Mesenchymal stem cell (in vitro differentiated cells and primary cell): ENCODE results near the gene ENPP5.

Experiments used
- DNase-seq: peaks from one replicate; pipeline ENCODE4 v3.0.0-alpha.2; 2013
- H2AFZ ChIP-seq: one replicate; pipeline ENCODE4 v1.6.1; 2013; ENCODE audit warnings: low read depth, mild to moderate bottlenecking, control low read depth, inconsistent platforms, low read length, moderate library complexity
- H2AK5ac ChIP-seq: 2 replicates; pipeline ENCODE4 v1.6.1; 2013; ENCODE audit warnings: low read length, moderate library complexity, mild to moderate bottlenecking, inconsistent platforms; ENCODE audit not compliant: severe bottlenecking
- H2BK120ac ChIP-seq: one replicate; pipeline ENCODE4 v1.6.1; 2013; ENCODE audit warnings: low read depth, mild to moderate bottlenecking, inconsistent platforms, low read length, moderate library complexity
- H2BK12ac ChIP-seq, 2 experiments: one replicate each; pipeline ENCODE4 v1.6.1; 2013; ENCODE audit warnings: inconsistent platforms in 2 of 2, low read length in 2 of 2, mild to moderate bottlenecking in 2 of 2, moderate library complexity in 2 of 2, control low read depth in 1 of 2
- H2BK15ac ChIP-seq: one replicate; pipeline ENCODE4 v1.6.1; 2013; ENCODE audit warnings: mild to moderate bottlenecking, low read depth, inconsistent platforms; ENCODE audit not compliant: poor library complexity, severe bottlenecking
- H2BK5ac ChIP-seq: 2 replicates; pipeline ENCODE4 v1.6.1; 2013; ENCODE audit warnings: low read depth, mild to moderate bottlenecking, low read length, control low read depth, inconsistent platforms; ENCODE audit not compliant: poor library complexity, severe bottlenecking
- H3K14ac ChIP-seq, 2 experiments: one replicate each; pipeline ENCODE4 v1.6.1; 2013; ENCODE audit warnings: inconsistent platforms in 2 of 2, low read length in 2 of 2, control low read depth in 1 of 2, mild to moderate bottlenecking in 1 of 2, moderate library complexity in 1 of 2
- H3K18ac ChIP-seq, 2 experiments: one replicate each; pipeline ENCODE4 v1.6.1; 2013; ENCODE audit warnings: inconsistent platforms in 2 of 2, low read length in 2 of 2, control low read depth in 1 of 2, low read depth in 1 of 2, mild to moderate bottlenecking in 1 of 2
- H3K23ac ChIP-seq, 2 experiments: one replicate each; pipeline ENCODE4 v1.6.1; 2013; ENCODE audit warnings: inconsistent platforms in 2 of 2, low read length in 2 of 2, mild to moderate bottlenecking in 2 of 2, moderate library complexity in 2 of 2, control low read depth in 1 of 2
- H3K27ac ChIP-seq: 2 replicates; pipeline ENCODE4 v1.5.1; 2013; ENCODE audit warnings: mild to moderate bottlenecking, moderate library complexity, low read length, control low read depth, inconsistent platforms; ENCODE audit not compliant: poor library complexity, severe bottlenecking
- H3K27me3 ChIP-seq, 2 experiments: 2 replicates each; pipeline versions ENCODE4 v1.6.1 to v1.7.0; 2013; ENCODE audit warnings: low read length in 2 of 2, mild to moderate bottlenecking in 2 of 2, moderate library complexity in 2 of 2, control low read depth in 1 of 2, inconsistent platforms in 1 of 2; ENCODE audit not compliant: control insufficient read depth in 1 of 2, insufficient read depth in 1 of 2
- H3K36me3 ChIP-seq, 2 experiments: 2 replicates each; pipeline versions ENCODE4 v1.6.1 to v1.7.0; 2013; ENCODE audit warnings: low read length in 2 of 2, control low read depth in 1 of 2, inconsistent platforms in 1 of 2, low read depth in 1 of 2, mild to moderate bottlenecking in 1 of 2; ENCODE audit not compliant: insufficient read depth in 2 of 2, control insufficient read depth in 1 of 2
- H3K4ac ChIP-seq, 2 experiments: one replicate each; pipeline ENCODE4 v1.6.1; 2013; ENCODE audit warnings: inconsistent platforms in 2 of 2, low read length in 2 of 2, mild to moderate bottlenecking in 2 of 2, moderate library complexity in 2 of 2, control low read depth in 1 of 2, low read depth in 1 of 2
- H3K4me1 ChIP-seq: 2 replicates; pipeline ENCODE4 v1.6.1; 2013; ENCODE audit warnings: low read depth, low read length, control low read depth; ENCODE audit not compliant: control insufficient read depth, insufficient read depth
- H3K4me2 ChIP-seq: 2 replicates; pipeline ENCODE4 v1.6.1; 2013; ENCODE audit warnings: low read length, mild to moderate bottlenecking, inconsistent platforms; ENCODE audit not compliant: poor library complexity, severe bottlenecking
- H3K4me3 ChIP-seq, 2 experiments: 2 replicates each; pipeline versions ENCODE4 v1.5.1 to v1.7.0; 2013; ENCODE audit warnings: low read length in 2 of 2, mild to moderate bottlenecking in 2 of 2, control low read depth in 1 of 2, low read depth in 1 of 2; ENCODE audit not compliant: insufficient read depth in 1 of 2
- H3K79me1 ChIP-seq: replicated peaks from 2 replicates; pipeline ENCODE4 v1.6.1; 2013; ENCODE audit warnings: mild to moderate bottlenecking, control low read depth, low read length, inconsistent platforms; ENCODE audit not compliant: poor library complexity, severe bottlenecking
- H3K9ac ChIP-seq: 2 replicates; pipeline ENCODE4 v1.7.0; 2013; ENCODE audit warnings: mild to moderate bottlenecking, low read length, moderate library complexity
- H3K9me3 ChIP-seq: 2 replicates; pipeline ENCODE4 v1.7.0; 2013; ENCODE audit warnings: mild to moderate bottlenecking, low read length; ENCODE audit not compliant: control insufficient read depth
- H4K8ac ChIP-seq: one replicate; pipeline ENCODE4 v1.6.1; 2013; ENCODE audit warnings: inconsistent platforms, mild to moderate bottlenecking, low read length, moderate library complexity
- H4K91ac ChIP-seq: one replicate; pipeline ENCODE4 v1.6.1; 2013; ENCODE audit warnings: mild to moderate bottlenecking, low read length, inconsistent platforms
- WGBS: methylation state at CpG from one replicate; pipeline ENCODE4 v1.1.7; 2013; ENCODE audit warnings: mixed read lengths; 5-methylcytosine and 5-hydroxymethylcytosine counted together

The ENPP5 gene

DNA sequence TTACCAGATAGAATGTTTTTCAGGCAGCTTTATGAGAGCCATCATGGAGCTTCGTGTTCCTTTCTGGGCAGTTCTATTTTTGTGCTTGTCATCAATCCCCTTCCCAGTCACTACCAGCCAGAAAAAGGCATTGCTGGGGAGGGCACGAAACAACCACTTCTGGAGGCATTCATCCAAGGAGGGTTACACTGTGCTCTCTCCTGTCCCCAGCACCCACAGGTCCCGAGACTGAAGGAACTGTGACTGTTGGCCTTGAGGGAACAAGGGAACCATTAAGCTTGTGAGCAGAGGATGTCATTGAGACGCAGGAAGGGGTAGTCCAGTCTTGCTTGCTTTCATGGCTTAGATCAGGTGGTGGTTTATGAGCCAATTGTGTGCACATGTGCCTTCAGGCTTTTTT, 20.1 kb upstream of the ENPP5 start:
- Histone ChIP-seq H2BK5ac (no peak overlapping the region), H3K4me1 (no peaks in the 10 kb centered on the region), H4K8ac (no peak overlapping the region), H2BK12ac (no peak overlapping the region), H3K27ac (no peak overlapping the region), H3K4me2 (no peak overlapping the region), H2BK15ac (no peak overlapping the region), H2BK120ac (no peak overlapping the region), H3K9me3 (no peaks in the 10 kb centered on the region), H3K18ac (no peak overlapping the region), H4K91ac (no peak overlapping the region), H2AK5ac (no peak overlapping the region), H3K36me3 (no peaks in the 10 kb centered on the region), H3K4me3 (no peak overlapping the region), H3K9ac (no peak overlapping the region), H3K79me1 (no peaks in the 10 kb centered on the region), H3K4ac (no peak overlapping the region), H2AFZ (no peak overlapping the region), H3K14ac (no peak overlapping the region), H3K23ac (no peak overlapping the region), H3K27me3 (no peaks in the 10 kb centered on the region)
- DNase-seq, result no peak
- 64% methylated on average over 3 of the region's 4 CpGs for WGBS

DNA sequence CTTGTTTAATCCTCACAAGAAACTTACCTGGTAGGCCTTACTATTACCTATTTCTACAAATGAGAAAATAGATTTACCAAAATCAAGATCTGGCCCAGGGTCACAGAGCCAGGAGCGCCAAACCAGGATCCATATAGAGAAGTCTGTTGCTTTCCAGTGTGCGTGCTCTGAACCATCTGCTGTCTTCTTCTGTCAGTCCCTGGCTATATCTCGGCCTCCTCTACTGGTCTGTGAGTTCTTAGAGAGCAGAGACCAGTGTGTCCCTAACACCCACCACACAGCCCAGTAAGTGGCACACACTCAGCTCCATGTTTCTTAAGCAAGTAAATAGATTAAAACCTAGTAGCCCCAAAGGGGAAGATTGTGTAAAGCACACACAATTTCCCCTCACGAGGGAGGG, 18.9 kb upstream of the ENPP5 start:
- no peak overlapping the region for H2BK120ac ChIP-seq
- no peaks in the 10 kb centered on the region for H3K27me3 ChIP-seq
- no peak overlapping the region for H3K9ac ChIP-seq
- H3K79me1 ChIP-seq, result no peaks in the 10 kb centered on the region
- DNase-seq, result no peak
- no peak overlapping the region for H3K23ac ChIP-seq
- H3K4ac ChIP-seq, result no peak overlapping the region
- 89% methylated on average over 4 of the region's 4 CpGs for WGBS
- no peak overlapping the region for H3K4me2 ChIP-seq
- H2BK12ac ChIP-seq, result no peak overlapping the region
- H3K18ac ChIP-seq, result no peak overlapping the region
- no peak overlapping the region for H3K14ac ChIP-seq
- H3K4me1 ChIP-seq, result no peaks in the 10 kb centered on the region
- no peaks in the 10 kb centered on the region for H3K36me3 ChIP-seq
- peak overlapping the region; percentile 9 for H2BK5ac ChIP-seq
- H2AFZ ChIP-seq, result no peak overlapping the region
- no peak overlapping the region for H3K4me3 ChIP-seq
- no peak overlapping the region for H2BK15ac ChIP-seq
- no peak overlapping the region for H4K8ac ChIP-seq
- no peaks in the 10 kb centered on the region for H3K9me3 ChIP-seq
- no peak overlapping the region for H2AK5ac ChIP-seq
- no peak overlapping the region for H3K27ac ChIP-seq
- no peak overlapping the region for H4K91ac ChIP-seq

DNA sequence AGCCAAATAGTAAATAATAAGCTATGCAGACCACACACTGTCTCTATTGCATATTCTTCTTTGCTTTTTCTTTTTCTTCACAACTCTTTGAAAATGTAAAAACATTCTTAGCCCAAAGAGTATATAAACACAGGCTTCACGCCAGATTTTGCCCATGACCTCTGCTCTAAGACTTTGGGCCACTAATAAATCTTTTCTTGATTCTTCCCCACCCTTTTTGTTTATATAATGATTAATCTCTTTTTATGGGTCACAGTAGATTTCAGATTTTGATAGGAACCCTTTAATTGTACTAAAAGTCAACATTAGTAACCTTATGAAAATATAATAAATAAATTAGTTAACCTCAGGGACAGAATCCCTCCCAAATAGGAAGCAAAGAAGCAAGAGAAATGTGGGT, 15.8 kb upstream of the ENPP5 start:
- Histone ChIP-seq H4K91ac (no peak overlapping the region), H2BK12ac (no peak overlapping the region), H2BK15ac (no peak overlapping the region), H3K18ac (no peak overlapping the region), H3K14ac (no peak overlapping the region), H3K79me1 (no peaks in the 10 kb centered on the region), H3K4me1 (no peaks in the 10 kb centered on the region), H3K27me3 (no peaks in the 10 kb centered on the region), H3K36me3 (no peaks in the 10 kb centered on the region), H2AFZ (no peak overlapping the region), H3K4me2 (no peak overlapping the region), H3K4me3 (no peak overlapping the region), H3K27ac (no peak overlapping the region), H2BK120ac (no peak overlapping the region), H2BK5ac (no peak overlapping the region), H2AK5ac (no peak overlapping the region), H3K23ac (no peak overlapping the region), H3K9me3 (no peaks in the 10 kb centered on the region), H3K9ac (no peak overlapping the region), H4K8ac (no peak overlapping the region), H3K4ac (no peak overlapping the region)
- 33% methylated on average over 1 of the region's 1 CpG for WGBS
- no peak for DNase-seq

DNA sequence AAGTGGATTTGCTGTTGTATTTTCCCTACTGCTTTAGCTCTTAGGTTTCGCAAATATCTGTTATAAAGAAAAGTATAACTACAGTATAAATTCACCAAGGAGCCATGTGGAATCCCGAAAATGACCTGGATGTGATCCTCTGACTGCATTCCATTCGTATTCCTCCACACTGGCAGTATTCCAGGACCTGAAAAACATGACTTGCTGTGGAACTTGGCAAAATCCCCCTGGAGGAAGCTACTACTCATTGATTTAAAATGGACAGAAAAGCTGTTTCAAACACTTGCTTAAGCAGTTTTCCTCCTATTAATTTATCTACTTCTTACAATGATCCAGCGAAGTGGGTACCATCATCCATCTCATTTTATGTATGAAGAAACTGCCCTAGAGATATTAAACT, 13.3 kb upstream of the ENPP5 start:
- no peak overlapping the region for H3K18ac ChIP-seq
- no peak overlapping the region for H3K4ac ChIP-seq
- no peaks in the 10 kb centered on the region for H3K79me1 ChIP-seq
- H4K8ac ChIP-seq, result no peak overlapping the region
- no peak overlapping the region for H2AK5ac ChIP-seq
- no peaks in the 10 kb centered on the region for H3K9me3 ChIP-seq
- H3K4me3 ChIP-seq, result peak overlapping the region in 1 of 2 experiments; percentile 27
- H3K4me1 ChIP-seq, result no peaks in the 10 kb centered on the region
- no peak overlapping the region for H2BK120ac ChIP-seq
- H3K27me3 ChIP-seq, result peaks cover 0 to 13% of the 10 kb centered on the region in 2 experiments
- no peak overlapping the region for H2BK12ac ChIP-seq
- no peak overlapping the region for H4K91ac ChIP-seq
- H2BK5ac ChIP-seq, result no peak overlapping the region
- H3K27ac ChIP-seq, result no peak overlapping the region
- H3K23ac ChIP-seq, result no peak overlapping the region
- no peak overlapping the region for H3K4me2 ChIP-seq
- H3K36me3 ChIP-seq, result no peaks in the 10 kb centered on the region
- 49% methylated on average over 4 of the region's 4 CpGs for WGBS
- peak; percentile 12 for DNase-seq
- no peak overlapping the region for H3K14ac ChIP-seq
- H2BK15ac ChIP-seq, result no peak overlapping the region
- no peak overlapping the region for H2AFZ ChIP-seq
- H3K9ac ChIP-seq, result peak overlapping the region; percentile 69
